AG04450 (cell line): ENCODE results near the gene ARHGEF38. TPM values are rescaled to one million over a fixed set of nuclear protein-coding genes. Genes with fewer than 3 reads are reported as not detected.

ENCODE experiments used
- CTCF ChIA-PET: fragments of 300-600, 350-600 bp; formaldehyde crosslinking; extraction: SDS; loops from one replicate; lab custom pipeline; 2022; ENCODE audit warnings: antibody characterized with exemption, inconsistent platforms; lab: Charles Lee
- POLR2A ChIA-PET: fragments of 350-600 bp; formaldehyde crosslinking; extraction: SDS; loops from one replicate; lab custom pipeline; 2021; ENCODE audit warnings: antibody characterized with exemption, inconsistent platforms; lab: Yijun Ruan, JAX
- DNase-seq: peaks from one replicate; pipeline ENCODE4 v3.0.0-alpha.2; 2011; ENCODE audit warnings: low read depth, low spot score
- H3K27ac ChIP-seq: one replicate; pipeline ENCODE4 v1.5.1; 2012; ENCODE audit warnings: low read depth, low read length, control low read depth
- H3K27me3 ChIP-seq: one replicate; pipeline ENCODE4 v1.6.0; 2012; ENCODE audit warnings: low read length; ENCODE audit not compliant: control insufficient read depth, insufficient read depth
- H3K4me3 ChIP-seq: 2 replicates; pipeline ENCODE4 v1.5.1; 2011; ENCODE audit warnings: mild to moderate bottlenecking, low read depth, low read length, control low read depth
- H3K9me3 ChIP-seq: 2 replicates; pipeline ENCODE4 v1.5.1; 2012; ENCODE audit warnings: low read length; ENCODE audit not compliant: control insufficient read depth, insufficient read depth
- CTCF ChIP-seq: IDR thresholded peaks from 2 replicates; pipeline ENCODE4 v1.5.1; 2011; ENCODE audit warnings: low read depth, low read length, control low read depth, inconsistent platforms
- polyA plus RNA-seq: library from polyadenylated mRNA; depleted of rRNA; stranded (reverse); fragments of >200 nt; gene quantifications from 2 replicates; pipeline ENCODE4 v1.2.3, GENCODE V29; 2011

The ARHGEF38 gene
- polyA plus RNA-seq, 1 experiment: not detected

DNA sequence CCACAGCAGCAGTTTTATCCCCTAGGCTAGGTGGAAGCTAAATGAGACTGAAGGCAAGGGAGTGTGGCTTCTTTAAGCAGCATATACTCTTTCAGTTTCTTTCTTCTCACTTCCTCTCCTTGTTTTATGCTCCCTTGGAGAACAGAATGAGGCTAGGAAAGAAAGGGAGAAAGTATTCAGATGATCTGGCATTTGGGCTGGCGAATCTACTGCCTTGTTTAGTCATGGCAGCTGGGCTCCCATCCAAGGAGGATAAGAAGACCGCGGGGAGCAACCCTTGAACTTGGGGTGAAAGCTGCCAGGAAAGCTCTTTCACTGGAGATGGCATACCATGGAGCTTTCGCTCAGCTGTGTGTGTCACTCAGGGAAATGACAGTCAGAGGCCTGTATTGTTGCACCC, 72.1 kb downstream of the ARHGEF38 start:
- POLR2A ChIA-PET: no interaction called here

GRCh38 chr4:105625214-105625613, 72.8 kb downstream of the ARHGEF38 start:
- H3K9me3 ChIP-seq: no peaks in the 10 kb centered on the region
- TF ChIP-seq CTCF: no peak
- POLR2A ChIA-PET: no interaction called here
- no peaks in the 10 kb centered on the region for H3K27me3 ChIP-seq
- H3K4me3 ChIP-seq: no peak overlapping the region
- no peak for DNase-seq
- H3K27ac ChIP-seq: no peak overlapping the region
- CTCF ChIA-PET: no interaction called here

More for the DNA sequence above, 72.1 kb downstream of the ARHGEF38 start:
- no peaks in the 10 kb centered on the region for H3K27me3 ChIP-seq
- no peaks in the 10 kb centered on the region for H3K9me3 ChIP-seq
- H3K4me3 ChIP-seq: no peak overlapping the region
- no peak for DNase-seq
- CTCF ChIA-PET: no interaction called here
- no peak overlapping the region for H3K27ac ChIP-seq
- TF ChIP-seq CTCF: no peak

DNA sequence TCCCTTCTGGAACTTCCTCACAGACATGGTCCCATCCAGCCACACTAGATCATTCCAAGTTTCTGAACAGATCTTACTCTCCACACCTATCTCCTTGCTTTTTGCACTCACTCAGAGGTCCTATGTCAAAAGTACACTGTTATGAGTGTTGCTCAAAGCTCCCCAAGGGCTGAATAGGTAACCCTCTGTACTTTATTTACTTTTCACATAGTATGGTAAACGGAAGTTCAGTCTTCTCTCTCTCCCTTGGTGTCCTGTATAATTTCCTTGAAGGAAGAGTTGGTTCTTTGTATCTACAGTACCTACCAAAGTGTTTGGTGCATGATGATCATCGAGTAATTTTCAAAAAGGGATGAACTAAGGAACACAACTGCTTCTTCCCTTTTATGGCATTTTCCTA, 74.4 kb downstream of the ARHGEF38 start:
- no peak overlapping the region for H3K4me3 ChIP-seq
- POLR2A ChIA-PET: no interaction called here
- no peak overlapping the region for H3K27ac ChIP-seq
- no peak for DNase-seq
- no peaks in the 10 kb centered on the region for H3K27me3 ChIP-seq
- CTCF ChIA-PET: no interaction called here
- H3K9me3 ChIP-seq: no peaks in the 10 kb centered on the region
- TF ChIP-seq CTCF: no peak

DNA sequence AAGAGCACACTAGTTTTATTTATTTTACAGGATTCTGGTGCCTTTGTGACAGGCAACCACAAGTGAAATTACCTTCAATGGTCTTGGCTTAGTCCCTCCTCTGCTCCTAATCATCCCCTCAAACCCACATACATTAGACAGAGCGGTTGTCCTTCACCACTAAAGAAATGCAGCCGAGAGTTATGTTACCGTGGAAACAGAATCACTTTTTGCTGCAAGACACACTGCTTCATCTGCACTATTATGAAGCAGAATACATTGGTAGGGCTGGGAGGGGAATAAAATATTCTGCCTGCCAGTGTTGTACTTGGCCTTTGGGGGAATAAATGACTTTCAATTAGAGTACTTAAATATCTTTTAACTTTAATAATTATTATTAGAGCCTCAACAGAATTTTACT, 75.2 kb downstream of the ARHGEF38 start:
- H3K27ac ChIP-seq: no peak overlapping the region
- H3K9me3 ChIP-seq: no peaks in the 10 kb centered on the region
- ChIA-PET POLR2A (no interaction called here), CTCF (no interaction called here)
- no peak for TF ChIP-seq CTCF
- H3K4me3 ChIP-seq: no peak overlapping the region
- H3K27me3 ChIP-seq: no peaks in the 10 kb centered on the region
- DNase-seq: no peak

GRCh38 chr4:105630670-105631655, 78.5 kb downstream of the ARHGEF38 start:
- H3K9me3 ChIP-seq: no peaks in the 10 kb centered on the region
- no peak for TF ChIP-seq CTCF
- ChIA-PET CTCF (no interaction called here), POLR2A (no interaction called here)
- no peak overlapping the region for H3K27ac ChIP-seq
- no peak overlapping the region for H3K4me3 ChIP-seq
- no peak for DNase-seq
- no peaks in the 10 kb centered on the region for H3K27me3 ChIP-seq
